Right forelimb (tissue), 1 donor: ENCODE results near the gene KCNK6.

ENCODE experiments used
- DNase-seq: peaks from one replicate; pipeline ENCODE4 v3.0.0-alpha.2; 2018

Gene KCNK6

DNA sequence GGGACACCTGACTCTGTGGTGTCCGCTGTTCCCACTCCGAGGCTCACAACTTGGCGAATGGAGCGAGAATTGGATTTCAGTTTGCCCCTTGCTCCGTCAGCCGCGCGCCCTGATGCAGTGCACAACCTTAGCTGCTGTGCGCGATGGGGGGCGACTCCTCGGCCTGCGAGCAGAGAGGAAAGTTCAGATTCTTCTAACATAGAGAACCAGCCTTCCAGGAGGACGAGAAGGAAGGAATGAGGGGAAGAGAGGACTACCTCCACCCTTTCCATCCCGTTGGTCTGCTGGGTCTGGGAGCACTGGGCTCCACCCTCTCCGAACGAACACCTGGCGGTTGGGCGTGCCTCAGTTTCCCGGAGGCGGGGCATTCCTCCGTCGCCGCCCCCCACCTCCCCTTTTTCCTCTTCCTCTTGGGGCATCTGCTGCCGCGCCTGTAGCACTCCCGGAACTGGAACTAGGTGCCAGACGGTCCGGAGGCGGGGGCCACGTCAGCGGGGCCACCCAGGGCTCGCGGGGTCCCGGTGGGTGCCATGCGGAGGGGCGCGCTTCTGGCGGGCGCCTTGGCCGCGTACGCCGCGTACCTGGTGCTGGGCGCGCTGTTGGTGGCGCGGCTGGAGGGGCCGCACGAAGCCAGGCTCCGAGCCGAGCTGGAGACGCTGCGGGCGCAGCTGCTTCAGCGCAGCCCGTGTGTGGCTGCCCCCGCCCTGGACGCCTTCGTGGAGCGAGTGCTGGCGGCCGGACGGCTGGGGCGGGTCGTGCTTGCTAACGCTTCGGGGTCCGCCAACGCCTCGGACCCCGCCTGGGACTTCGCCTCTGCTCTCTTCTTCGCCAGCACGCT, at the start of gene KCNK6:
TSS of gene KCNK6 (plus strand) at position 425 of the 838 bp plus-strand sequence. CDS start at position 531, 106 bp downstream.
- DNase-seq, result peak; percentile 68

- no peak for DNase-seq
Observed at GRCh38 chr19:38270587-38271167, 49.0 kb upstream of the KCNK6 start.

DNA sequence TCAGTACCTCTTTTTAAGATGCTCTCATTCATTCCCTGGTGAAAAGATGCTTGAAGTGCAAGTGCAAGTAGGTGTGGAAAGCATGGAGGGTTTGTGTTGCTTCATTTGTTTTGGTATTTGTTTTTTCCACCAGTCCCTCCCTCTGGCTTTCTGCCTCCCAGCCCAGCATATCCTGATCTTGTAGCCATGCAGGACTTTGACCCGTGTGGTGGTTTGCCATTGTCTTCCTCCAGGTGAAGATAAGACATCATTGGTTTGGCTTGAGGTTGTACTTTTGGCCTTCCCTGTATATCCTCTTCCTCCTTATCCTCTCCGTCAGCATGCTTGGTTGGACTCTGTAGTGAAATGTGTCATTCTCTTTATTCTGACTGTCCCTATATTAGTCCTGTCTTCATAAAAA, 46.1 kb upstream of the KCNK6 start:
- DNase-seq, result no peak

DNA sequence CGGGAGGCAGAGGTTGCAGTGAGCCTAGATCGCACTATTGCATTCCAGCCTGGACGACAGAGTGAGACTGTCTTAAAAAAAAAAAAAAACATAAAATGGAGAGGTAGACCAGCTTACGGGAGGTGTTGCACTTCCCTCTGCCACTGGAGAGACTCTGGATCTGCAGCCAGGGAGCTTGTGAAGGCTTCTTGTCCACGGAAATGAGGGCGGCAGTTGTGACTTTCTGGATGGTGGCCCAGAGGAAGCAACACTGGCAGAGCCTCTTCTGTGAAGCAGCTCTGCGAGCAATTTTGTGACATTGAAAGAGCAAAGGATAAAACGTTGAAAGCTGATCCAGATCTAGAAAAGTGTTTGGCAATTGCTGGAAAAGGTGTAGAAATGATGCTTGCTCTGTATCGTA, 44.9 kb upstream of the KCNK6 start:
- DNase-seq, result no peak

DNA sequence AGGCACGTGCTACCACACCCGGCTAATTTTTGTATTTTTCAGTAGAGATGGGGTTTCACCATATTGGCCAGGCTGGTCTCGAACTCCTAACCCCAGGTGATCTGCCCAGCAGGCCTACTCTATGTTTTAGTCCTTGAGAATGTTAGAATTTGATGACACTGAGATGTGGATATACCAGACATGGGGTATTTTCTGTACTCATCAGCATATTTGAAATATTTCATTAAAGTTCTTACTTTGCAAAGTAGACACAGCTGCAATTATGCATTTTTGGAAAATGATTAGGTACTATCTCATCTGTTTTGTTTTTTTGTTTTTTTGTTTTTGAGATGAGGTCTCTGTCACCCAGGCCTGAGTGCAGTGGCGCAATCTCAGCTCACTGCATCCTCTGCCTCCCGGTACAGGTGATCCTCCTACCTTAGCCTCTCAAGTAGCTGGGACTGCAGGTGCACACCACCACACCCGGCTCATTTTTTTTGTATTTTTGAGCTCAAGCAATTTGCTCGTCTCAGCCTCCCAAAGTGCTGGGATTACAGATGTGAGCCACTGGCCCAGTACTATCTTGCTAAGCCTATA, 42.6 kb upstream of the KCNK6 start:
- DNase-seq, result no peak

DNA sequence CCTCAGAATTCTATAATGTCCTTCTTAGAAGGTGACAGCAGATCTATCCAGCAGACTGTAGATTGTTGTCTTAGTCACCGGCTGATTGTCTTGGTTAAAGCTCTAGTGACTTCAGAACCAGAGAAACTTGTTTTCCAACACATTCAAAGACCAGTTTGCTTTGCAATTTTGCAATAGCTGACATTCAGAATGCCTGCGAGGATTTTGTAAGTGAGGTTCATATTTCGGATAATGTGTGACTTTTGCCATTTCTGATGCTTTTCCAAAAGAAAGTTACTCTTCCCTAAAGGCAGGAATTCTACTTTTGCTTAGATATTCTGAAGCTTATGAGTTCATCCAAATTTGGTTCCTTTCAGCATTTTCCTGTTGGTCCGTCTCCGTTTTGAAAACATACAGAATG, 42.1 kb upstream of the KCNK6 start:
- DNase-seq, result no peak

GRCh38 chr19:38277969-38278680, 41.5 kb upstream of the KCNK6 start:
- DNase-seq, result no peak

DNA sequence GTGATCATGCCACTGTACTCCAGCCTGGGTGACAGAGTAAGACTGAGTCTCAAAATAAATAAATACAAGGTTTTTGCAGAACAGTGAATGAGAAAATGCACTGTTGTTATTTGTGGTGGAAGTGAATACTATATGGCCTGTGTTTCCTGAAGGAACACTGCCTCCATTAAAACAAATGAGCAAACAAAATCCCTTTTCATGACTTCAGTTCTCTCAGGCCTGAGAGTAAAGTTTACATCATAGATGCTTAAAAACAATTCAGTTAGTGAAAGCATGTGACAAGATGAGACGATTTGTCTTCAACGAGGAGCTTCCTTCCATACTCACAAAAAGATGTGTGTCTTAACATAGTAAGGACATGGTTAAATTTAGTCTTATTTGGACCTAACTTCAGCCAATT, 40.9 kb upstream of the KCNK6 start:
- no peak for DNase-seq

GRCh38 chr19:38280030-38280921, 39.4 kb upstream of the KCNK6 start:
- no peak for DNase-seq

DNA sequence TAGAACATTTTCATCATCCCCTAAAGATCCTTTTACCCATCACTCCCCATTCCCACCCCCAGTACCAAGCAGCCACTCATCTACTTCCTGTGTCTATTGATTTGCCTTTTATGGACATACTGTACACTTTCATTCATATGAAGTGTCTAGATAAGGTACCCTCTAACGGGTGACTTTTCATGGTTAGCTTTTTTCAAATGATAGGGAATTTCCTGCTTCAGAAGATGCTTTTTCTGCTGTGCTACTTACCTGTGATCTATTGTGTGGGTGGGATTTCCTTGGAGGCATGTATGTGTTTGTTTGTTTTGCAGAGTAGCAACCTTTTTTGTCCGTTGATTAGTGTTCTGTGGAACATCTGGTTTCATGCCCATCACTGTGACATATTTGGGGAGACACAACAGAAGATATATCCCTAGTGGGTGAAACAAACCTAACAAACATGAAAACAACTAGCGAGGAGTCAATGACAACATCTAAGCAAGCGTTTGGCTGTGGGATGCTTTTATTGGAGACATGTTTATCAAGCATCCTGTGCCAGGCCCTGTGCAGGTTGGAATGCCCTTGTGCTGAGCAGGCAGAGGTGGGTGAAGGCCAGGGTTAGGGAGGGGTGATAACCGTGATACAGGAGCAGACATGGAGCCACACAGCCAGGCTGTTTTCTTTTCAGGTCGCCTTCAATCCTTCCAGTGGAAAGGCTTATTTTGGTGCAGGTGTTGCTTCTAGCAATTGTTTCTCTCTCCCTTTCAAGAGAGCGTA, 37.7 kb upstream of the KCNK6 start:
- no peak for DNase-seq

GRCh38 chr19:38283271-38283670, 36.4 kb upstream of the KCNK6 start:
- DNase-seq, result no peak

GRCh38 chr19:38284422-38284821, 35.2 kb upstream of the KCNK6 start:
- no peak for DNase-seq

GRCh38 chr19:38285567-38285966, 34.1 kb upstream of the KCNK6 start:
- DNase-seq, result no peak

DNA sequence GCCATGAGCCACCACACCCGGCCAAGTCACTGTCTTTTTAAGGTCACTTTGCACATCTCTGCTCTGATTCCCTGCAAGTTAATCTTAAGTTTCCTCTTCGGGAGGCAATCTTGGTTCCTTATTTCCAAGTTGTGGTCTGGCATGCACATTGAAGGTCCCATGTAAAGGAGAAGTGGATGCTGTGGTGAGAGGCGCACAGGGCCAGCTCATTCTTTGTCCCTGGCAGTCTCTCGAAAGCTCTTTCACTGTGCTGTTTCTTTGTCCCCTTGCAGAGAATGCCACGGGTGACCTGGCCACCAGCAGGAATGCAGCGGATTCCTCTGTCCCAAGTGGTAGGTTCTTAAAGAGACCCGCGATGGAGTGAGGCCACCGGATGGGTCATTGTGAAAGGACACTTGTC, 32.0 kb upstream of the KCNK6 start:
- DNase-seq, result no peak

DNA sequence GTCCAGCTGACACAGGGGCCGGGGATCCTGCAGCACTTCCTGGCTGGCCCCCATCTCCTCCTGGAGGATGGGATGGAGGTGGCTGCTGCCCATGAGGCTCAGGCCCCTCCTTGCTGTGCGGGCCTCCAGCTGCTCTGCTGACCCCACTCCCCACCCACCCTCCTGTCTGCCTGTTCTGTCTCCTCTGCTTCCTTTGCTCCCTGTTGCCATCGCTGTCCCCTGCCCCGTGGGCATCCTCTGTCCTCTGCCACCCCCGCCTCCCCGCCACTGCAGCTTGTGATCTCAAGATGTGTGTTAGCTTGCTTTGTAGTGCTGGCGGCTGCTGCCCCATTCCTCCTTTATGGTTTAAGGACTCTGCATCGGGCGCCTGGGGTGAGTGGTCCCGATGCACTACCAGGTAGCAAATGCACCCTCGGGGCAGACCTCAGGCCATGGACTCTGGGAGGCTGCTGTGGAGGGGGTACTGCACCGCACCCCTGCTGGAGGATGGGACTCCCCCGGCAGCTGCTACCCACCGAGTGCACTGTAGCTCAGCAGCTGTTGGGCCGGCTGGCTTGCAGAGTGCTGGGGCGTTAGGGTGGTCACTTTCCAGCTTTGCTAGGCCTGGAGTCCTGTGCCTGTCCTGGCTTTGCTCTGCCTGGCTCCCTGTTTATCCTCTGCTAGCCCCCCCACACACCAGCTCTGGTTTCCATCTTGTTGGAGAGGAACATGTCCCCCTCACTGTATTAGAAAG, 31.4 kb upstream of the KCNK6 start:
- DNase-seq, result no peak

DNA sequence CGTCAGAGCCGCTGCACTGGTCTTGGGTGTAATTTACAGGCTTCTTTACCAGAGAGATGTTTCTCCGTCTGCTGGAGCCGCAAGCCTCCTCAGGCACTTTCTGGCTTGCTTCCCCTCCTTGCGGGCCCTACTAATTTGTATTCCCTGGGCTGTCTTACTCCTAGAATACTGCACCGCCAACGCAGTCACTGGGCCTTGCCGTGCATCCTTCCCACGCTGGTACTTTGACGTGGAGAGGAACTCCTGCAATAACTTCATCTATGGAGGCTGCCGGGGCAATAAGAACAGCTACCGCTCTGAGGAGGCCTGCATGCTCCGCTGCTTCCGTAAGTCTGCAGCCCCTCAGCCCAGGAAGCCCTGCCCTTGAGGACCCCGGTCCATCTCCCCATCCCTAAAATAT, 29.7 kb upstream of the KCNK6 start:
- no peak for DNase-seq

- no peak for DNase-seq
Observed at GRCh38 chr19:38290631-38291147, 29.0 kb upstream of the KCNK6 start.

DNA sequence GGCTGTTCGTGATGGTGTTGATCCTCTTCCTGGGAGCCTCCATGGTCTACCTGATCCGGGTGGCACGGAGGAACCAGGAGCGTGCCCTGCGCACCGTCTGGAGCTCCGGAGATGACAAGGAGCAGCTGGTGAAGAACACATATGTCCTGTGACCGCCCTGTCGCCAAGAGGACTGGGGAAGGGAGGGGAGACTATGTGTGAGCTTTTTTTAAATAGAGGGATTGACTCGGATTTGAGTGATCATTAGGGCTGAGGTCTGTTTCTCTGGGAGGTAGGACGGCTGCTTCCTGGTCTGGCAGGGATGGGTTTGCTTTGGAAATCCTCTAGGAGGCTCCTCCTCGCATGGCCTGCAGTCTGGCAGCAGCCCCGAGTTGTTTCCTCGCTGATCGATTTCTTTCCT, 27.8 kb upstream of the KCNK6 start:
- no peak for DNase-seq

- no peak for DNase-seq
Observed at GRCh38 chr19:38293281-38293680, 26.4 kb upstream of the KCNK6 start.

- DNase-seq, result no peak
Observed at GRCh38 chr19:38294090-38294489, 25.6 kb upstream of the KCNK6 start.
